Middle frontal gyrus (tissue), 1 donor: ENCODE results near the gene ALPK1.
"Not testable (repeated sequence)": the region's sequence is repeated elsewhere in the genome, so short reads cannot be mapped to it uniquely, and the experiment has no call there.

Source experiments
- DNase-seq: peaks from one replicate; pipeline ENCODE4 v3.0.0-alpha.2; 2015; ENCODE audit warnings: low spot score; ENCODE audit errors: extremely low spot score

The ALPK1 gene

GRCh38 chr4:112448306-112449132, 151.3 kb downstream of the ALPK1 start:
- no peak for DNase-seq

GRCh38 chr4:112449708-112450107, 152.5 kb downstream of the ALPK1 start:
- DNase-seq: no peak

GRCh38 chr4:112451104-112451503, 153.9 kb downstream of the ALPK1 start:
- DNase-seq: no peak

DNA sequence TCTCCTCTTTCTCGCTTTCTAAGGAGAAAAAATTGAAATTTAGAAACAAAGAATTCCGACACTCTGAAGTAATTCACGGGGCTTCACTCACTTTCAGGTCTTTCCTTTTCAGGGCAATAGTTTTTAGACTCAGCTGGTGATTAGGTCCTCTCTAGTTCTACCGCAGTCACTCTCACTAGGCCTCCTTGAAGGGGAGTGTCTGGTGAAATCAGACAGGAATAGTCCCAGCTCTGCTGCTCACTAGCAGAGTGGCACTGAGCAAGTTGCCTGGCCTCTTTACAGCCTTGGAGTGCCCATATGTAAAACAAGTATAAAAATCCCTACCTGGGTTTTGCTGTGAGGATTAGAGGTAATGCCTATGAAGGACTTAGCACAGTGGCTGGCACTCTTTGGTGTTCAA, 154.7 kb downstream of the ALPK1 start:
- DNase-seq: no peak

DNA sequence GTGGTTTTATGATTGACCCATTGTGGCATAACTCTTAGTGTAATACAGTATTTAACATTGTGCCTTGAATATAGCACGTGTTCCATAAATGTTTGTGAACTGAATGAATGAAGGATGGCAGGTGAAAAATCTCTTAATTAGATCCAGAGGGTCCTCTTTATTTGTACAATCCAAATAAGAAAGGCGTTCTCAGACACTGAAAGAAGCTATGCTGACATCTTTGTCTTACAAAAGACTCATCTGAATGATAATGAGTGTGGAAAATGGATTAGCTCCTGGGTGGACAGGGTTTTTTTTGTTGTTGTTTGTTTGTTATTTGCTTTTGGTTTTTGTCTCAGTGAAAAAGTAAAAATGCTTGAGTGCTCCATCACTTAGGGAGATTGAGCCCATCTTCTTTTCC, 156.2 kb downstream of the ALPK1 start:
- no peak for DNase-seq

- no peak for DNase-seq
These were observed 175.1 kb downstream of the ALPK1 start for GRCh38 chr4:112472318-112472717.

DNA sequence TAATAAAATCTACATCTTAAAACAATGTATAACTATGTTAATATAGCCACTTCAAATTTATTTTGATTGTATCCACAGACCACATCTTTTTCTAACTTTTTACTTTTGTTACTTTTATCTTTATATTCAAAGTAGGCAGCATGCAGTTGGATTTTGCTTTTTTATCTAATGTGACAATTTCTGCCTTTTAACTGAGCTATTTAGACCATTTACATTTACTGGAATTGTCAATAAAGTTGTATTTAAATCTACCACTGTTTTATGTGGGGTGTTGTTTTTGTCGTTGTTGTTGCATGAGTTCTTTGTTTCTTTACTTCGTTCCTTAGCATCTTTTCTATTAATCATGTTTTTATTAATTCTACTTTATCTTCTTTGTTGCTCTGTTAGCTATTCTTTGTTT, 176.8 kb downstream of the ALPK1 start:
- no peak for DNase-seq

DNA sequence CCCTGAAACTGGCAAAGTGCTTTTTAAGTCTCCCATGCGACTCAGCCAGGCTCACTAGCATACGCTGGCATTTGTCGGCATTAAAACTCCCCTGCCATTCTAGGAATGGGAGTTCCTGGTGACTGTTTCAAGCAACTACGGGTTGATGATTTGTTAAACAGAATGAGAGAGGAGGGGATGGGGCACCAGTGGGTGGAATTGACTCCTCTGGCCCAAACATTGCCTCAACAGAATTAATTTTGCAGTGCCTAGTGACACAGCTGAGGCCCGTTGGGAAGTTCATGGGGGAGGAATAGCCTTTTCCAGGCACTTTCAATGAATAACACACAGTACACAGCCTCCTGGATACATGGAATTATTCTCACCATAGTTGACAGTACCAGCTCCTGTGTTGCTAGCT, 188.8 kb downstream of the ALPK1 start:
- no peak for DNase-seq

DNA sequence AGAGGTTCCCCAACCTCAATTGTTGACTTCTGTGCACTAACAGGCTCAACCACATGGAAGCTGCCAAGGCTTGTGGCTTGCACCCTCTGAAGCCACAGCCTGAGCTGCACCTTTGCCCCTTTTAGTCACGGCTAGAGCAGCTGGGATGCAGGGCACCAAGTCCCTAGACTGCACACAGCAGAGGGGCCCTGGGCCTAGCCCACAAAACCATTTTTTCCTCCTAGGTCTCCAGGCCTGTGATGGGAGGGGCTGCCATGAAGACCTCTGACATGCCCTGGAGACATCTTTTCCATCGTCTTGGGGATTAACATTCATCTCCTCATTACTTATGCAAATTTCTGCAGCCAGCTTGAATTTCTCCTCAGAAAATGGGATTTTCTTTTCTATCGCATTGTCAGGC, 193.6 kb downstream of the ALPK1 start:
- not testable (repeated sequence) for DNase-seq
